HG02973 (cell line): Measurements from ENCODE around the gene G6PD.

Experiments
- ATAC-seq: cut with Tn5 transposase; IDR thresholded peaks from one replicate; pipeline ENCODE4 v1.9.1; 2021; ENCODE audit warnings: moderate library complexity; ENCODE audit not compliant: unreplicated experiment

Gene G6PD

DNA sequence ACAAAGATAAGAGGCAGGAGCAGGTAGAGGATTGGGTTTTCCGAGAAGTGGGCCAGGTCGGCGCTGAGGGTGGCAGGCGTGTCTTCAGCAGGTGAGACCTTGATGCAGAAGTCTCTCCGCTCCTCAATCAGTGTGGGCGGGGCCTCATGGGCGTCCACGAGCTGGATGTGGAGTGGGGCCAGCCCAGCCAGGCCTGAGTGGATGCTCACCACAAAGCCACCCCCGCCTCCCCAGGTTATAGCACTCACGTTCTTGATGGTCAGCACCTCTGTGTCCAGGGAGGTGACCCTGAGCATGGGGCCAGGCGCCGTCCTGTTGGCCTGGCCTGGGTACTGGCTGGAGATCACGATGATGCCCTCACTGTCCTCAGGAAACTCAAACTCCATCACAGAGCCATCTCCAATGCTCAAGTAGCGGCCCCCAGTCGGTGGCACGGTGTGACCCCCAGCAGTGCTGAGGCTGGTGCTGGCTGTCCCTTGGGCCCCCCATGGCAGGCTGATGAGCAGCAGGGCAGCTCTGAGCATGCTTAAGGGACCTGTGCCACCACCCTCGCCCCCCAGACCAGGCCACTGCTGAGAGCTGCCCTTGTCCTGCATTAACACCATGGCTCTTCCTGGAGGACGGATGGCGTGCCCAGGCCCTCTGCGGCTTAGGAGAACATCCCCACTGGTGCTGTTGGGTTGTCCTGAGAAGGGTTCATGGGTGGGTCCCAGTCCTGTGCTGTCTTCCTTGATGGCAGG is 58.1 kb downstream of the G6PD start:
- ATAC-seq = no peak

DNA sequence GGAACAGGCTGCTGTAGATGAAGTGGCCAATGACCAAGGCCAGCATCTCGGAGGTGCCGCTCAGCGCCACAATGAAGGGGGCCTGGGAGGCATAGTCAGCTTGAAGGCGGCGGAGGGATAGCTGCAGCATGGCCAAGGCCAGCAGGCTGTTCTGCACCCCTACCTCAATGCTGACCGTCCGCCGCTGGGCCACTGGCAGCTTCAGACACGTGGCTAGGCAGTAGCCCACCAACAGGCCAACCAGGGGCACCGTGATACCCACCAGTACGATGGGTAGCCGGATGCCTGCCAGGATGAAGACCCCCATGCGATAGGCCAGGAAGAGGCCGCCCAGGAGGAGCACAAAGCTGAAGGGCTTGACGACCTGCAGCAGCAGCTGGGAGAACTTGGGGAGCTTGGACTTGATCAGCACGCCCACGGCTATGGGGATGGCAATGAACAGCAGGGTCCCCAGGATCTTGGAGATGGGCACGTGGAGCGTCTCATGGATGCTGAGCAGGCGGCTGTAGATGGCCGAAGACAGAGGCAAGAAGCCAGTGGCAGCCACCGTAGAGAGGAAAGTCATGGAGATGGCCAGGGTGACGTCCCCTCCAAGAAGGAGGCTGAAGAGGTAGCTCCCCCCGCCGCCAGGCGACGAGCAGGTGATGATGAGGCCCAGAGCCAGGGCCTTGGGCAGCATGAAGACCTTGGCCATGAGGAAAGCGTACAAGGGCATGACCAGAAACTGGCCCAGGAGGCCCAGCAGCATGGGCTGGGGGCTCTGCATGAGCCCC is 58.9 kb downstream of the G6PD start:
- no peak for ATAC-seq

DNA sequence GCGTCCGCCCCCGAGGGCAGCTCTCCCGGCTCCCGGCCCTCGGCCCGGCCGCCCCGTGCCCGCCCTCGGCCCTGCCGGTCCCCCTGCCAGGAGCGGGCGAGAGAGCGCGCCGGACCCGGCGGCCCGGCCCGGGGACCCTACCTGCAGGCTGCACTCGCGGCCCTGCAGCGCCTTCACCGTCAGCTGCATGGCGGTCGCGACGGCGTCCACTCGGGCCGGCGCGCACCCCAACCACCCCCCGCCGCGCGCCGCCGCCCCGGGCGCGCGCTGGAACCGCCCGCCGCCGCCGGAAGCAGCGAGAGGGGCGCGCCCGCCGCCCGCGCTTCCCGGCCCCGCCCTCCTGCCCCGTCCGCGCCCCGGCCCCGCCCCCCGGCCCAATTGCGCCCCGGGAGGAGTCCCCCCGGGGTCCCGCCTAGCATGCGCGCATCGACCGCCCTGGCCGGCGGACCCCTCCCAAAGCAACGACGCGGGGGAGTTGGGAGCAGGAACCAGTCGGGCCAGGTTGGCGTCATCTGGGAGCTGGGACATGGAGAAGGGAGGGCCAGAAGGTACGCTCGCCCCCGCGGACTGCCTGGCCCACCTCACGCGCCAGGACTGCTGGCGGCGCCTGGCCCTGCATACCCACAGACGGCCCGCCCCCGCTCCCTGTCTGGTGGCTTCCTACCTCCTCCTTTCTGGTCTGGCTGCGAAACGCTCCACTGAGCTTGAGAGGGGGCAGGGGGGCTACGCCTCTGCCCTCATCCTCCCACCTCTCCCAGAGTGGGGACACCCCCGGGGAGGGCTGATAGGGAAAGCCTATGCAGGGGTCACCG is 60.0 kb downstream of the G6PD start, which contains the start of gene UBL4A:
UBL4A (minus strand) TSS at position 220 of the 812 bp plus-strand sequence; CDS start at position 189, 31 bp downstream.
- no peak for ATAC-seq

DNA sequence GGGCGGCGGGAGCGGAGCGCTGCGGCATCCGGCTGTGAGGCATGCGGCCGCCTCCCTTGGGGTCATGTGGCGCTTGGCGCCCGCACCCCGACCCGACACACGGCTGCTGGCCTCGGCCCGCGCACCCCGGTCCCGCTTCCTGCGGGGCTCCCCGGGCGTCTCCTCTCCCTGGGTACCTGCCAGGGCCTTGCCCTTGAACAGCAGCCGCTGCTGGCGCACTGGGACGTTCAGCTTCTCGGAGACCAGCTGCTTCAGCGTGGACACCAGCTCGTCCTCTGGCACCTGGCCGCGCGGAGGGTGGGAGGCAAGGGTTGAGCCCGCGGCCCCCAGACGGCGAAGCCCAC is 60.6 kb downstream of the G6PD start:
- ATAC-seq = no peak

DNA sequence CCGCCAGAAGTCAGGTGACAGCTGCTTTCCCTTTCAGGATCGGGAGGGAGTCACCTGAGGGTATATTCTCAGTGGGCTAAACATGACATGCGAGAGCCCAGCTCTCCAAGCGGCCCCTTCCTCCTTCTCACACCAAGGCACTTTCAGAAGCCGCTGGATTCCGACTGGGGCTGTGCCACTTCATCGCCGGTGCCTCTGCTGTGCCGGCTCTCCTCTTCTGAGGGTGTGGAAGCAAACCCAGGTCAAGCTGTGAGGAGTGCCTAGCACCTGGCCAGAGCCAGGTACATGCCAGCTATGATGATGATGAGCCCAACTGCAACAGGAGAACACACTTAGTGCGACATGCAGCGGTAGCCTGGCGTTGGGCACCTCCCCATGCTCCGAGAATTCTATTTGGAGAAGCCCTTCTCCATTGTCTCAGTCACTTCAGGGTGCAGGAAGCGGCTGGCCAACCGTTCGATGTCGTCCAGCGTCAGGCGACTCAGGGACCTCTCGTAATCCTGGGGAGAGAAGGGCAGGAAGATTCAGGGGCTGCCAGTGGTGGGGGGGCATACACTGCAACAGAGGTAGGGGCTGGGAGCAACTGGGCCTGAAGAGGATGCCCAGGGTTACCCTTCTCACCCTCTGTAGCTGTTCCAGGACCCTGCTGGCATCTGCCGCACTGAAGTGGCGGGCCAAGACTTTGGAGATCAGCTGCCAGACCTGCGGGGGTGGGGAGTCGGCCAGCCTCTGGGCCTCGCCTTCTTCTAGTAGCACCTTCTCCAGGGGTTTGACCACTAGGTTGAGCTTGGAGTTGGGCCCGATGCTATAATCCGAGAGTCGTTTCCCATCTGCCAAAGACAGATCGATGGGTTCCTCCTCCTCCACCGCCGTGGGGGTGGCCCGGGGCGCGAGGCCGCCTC is 61.2 kb downstream of the G6PD start:
- no peak for ATAC-seq

DNA sequence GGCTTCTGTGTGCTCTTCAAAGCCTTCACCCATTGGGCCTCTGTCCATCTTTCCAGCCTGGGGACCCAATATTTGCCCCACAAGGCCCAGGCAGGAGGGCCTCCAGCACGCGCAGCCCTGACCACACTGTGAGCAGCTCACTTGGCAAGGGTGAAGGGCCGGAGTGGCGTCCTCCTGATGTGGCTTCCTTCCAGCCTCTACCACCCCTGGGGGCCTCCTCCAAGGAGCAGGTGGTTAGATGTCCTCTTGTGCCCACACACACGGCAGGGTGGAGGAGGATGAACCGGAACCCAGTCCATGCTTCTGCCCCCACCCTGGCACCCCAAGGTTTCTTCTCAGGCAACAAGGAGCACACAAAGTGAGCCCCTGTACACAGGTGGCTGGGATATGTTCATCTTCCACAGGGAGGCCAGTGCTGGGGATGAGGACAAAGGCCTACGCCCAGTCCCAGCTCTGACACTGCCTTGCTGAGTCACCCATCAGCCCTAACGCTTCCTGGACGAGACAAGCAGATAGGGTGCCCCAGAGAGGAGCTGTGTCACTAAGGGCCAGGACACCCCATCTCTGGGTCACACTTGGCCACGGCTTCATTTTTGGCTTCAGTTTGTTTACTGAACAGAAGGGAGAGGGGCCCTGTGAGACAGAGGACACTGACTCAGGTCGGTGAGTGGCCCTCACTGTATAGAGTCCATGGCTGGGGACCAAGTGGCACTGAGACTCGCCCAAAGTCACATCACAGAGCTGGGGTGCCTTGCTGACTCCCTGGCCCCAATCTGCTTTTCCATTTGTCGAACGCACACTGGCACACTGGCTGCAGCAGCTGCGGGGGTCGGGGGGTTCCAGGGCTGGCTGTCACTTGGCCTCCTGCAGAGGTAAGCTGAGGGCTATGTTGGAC is 62.1 kb downstream of the G6PD start:
- no peak for ATAC-seq

DNA sequence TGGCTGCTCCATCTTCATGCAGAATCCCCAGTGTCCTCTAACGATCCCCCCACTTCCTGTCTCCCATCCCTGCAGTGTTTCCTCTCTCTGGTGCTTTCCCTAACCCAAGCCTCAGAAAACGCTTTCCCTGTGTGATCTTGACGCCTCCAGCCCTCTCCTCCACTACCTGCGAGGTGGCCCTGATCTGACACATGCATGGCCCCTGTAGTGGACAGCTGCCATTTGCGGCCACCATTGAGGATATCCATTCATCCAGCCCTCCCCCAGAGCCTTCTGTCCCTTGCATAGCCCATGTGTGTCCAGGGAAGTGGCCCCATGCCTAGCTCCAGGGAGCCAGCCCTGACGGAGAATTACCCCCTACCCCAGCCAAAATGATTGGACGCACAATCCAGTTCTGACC is 63.3 kb downstream of the G6PD start:
- no peak for ATAC-seq

DNA sequence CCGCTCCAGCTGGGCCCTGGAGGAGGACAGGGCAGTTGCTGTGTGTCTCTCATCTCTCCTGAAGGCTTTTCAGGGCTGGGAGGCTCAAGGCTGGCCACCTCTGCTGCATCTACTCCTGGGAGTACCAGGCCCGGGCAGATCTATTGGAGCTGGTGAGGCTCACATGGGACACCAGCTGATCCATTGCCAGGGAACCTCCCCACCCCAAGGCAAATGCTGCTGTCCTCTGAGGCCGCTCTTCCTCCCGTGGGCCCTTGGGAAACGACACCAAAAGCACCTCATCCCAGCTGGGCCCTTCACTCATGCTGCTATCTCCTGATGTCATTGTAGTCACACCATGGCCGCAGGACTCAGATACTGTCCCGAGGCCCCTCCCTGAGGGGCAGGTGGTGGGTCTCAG is 63.9 kb downstream of the G6PD start:
- no peak for ATAC-seq

DNA sequence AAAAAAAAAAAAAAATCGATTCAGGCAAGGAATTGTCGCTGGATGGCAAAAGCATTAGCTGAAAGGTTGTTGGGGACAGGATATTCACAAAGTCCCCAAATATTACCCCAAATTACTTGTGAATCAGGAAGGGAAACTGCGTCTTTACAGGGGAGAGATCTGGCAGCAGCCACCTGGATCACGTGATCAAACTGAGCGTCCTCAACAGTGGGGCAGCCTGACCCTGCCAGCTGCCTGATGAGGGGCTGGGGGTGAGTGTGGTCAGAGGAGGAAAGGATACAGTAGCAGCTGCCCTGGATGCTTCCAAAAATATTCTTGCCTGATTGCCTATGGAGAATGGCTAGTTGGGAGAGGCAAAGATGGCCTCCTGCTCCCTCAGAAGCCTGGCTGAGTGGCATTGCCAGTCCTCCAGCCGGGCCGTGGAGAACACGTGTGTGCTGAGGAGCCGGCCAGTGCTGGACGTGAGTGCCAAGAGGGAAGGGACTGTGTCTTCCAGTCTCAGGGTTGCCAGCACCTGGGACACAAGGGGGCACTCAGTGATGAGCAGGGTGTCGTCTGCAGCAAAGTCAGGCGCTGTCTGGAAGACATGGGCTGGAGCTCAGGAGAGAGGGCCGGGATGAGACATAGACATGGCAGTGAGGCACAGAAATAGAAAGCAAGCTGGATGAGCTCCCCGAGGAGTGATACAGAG is 64.6 kb downstream of the G6PD start:
- no peak for ATAC-seq
